ENCODE data around the gene HDGF.
"Not testable (repeated sequence)": the region's sequence is repeated elsewhere in the genome, so short reads cannot be mapped to it uniquely, and the experiment has no call there.

HDGF gene

DNA sequence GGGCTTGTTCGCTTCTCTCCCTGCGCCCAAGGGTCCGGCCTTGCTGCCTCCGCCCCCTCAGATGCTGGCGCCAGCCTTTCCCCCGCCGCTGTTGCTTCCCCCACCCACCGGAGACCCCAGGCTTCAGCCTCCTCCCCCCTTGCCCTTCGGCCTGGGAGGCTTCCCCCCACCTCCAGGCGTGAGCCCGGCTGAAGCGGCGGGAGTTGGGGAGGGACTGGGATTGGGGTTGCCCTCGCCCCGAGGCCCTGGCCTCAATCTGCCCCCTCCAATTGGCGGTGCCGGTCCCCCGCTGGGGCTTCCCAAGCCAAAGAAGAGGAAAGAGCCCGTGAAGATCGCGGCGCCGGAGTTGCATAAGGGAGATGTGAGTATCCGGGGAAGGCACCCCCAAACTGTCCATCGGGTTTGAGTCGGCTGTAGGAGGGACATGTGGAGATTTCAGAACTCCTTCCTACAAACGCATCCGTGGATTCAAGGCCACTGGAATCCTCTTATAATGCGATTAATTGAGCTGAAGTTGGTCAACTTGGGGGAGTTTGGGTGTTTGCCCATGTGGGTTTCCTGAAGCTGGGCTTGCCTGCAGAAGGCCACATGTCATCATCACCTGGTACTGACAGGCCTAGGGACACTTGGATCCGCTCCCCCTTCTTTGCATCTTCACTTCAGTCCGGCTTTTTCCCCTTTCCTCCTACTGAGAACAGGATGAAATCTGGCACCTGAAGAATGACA is 16.6 kb upstream of the HDGF start:
- peak overlapping the region; percentile 97 for H3K4me3 ChIP-seq (ENCODE audit: low read depth, low read length)
- in situ Hi-C loops (cut with HindIII; ENCODE audit: low sequenced_read_pairs) = no loop called here
- TF ChIP-seq, protein P1, sequence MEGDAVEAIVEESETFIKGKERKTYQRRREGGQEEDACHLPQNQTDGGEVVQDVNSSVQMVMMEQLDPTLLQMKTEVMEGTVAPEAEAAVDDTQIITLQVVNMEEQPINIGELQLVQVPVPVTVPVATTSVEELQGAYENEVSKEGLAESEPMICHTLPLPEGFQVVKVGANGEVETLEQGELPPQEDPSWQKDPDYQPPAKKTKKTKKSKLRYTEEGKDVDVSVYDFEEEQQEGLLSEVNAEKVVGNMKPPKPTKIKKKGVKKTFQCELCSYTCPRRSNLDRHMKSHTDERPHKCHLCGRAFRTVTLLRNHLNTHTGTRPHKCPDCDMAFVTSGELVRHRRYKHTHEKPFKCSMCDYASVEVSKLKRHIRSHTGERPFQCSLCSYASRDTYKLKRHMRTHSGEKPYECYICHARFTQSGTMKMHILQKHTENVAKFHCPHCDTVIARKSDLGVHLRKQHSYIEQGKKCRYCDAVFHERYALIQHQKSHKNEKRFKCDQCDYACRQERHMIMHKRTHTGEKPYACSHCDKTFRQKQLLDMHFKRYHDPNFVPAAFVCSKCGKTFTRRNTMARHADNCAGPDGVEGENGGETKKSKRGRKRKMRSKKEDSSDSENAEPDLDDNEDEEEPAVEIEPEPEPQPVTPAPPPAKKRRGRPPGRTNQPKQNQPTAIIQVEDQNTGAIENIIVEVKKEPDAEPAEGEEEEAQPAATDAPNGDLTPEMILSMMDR (IDR thresholded peaks at IDR 0.05; ENCODE audit: low read depth, low read length) = no peak
- DNase-seq (ENCODE audit: low read depth, low spot score) = no peak

DNA sequence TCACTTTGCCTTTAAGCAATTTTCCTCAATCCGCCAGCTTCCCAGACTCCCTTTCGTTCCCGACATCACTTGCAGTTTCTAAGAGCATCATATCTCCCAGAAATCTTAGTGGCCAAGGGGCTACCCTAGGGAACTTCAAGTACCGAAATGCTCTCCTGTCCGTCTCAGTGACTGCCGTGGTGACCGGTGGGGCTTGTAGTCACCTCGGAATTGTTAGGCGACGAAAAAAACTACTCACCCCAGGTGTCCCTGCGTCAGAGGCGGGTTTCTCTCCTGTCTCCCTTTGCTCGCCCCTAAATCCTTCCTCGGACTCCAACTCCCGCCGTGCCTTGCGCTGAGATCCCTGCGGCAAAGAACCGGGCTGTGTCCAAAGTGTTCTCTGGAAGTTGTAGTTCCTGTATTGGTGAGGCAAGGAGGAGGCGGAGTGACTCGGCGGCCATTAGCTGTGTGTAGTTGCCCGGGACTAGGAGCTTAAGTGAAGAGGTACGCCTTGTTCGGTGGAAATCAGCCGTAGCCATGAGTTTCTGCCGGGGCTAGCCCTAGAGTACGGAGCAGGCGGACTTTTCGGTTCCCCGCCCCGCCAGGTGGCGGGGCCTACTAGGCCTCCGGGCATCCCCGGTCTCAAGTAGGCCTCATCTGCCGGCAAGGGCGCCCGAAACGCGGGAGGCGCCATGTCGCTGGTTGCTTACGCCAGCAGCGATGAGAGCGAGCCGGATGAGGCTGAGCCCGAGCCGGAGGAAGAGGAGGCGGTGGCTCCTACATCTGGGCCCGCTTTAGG is 15.8 kb upstream of the HDGF start, which contains the start of gene PRCC:
PRCC (plus strand) TSS at position 435 of the 778 bp plus-strand sequence; CDS start at position 672, 237 bp downstream.
- H3K4me3 ChIP-seq (ENCODE audit: low read depth, low read length) = peak within 1 kb of the TSS; percentile 97
- peak; percentile 100 for DNase-seq (ENCODE audit: low read depth, low spot score)
- in situ Hi-C loops (cut with HindIII; ENCODE audit: low sequenced_read_pairs) = no loop called here

DNA sequence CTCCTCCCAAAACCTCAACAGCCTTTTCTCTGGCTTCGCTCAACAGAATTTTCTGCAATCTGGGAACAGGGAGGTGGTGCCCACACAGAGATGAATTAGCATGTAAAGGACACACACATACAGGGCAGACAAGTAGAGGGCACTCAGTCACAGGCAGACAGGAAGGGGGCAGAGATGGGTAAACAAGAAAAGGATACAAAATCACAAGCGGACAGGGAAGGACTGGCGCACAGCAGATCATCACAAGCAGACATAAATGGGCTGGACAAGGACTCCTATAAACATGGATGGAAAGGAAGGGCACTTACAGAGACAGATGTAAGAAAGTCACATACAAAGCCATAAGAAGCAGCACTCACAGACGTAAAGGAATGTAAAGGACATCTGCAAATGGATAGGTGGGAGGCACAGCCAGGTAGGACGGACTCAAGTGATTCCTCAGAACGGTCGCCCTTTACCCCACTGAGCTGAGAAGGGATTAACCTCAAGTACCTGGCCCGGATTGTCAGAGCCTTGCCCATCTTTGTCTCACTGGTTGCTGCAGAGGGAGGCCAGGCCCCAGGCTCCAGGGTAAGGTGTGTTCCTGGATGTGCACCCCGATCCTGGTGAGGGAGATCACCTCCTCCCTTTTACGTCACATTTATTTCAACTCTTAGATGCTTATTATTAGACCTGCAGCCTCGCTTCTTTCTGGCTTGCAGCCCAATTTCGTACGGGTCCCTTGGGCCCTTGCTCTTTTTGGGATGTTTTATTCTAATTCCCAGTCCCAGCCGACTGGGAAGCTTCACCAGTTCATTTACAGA is 15.0 kb upstream of the HDGF start:
- DNase-seq (ENCODE audit: low read depth, low spot score) = no peak
- TF ChIP-seq, protein P1 (IDR thresholded peaks at IDR 0.05; ENCODE audit: low read depth, low read length) = no peak
- in situ Hi-C loops (cut with HindIII; ENCODE audit: low sequenced_read_pairs) = no loop called here
- peak overlapping the region; percentile 97 for H3K4me3 ChIP-seq (ENCODE audit: low read depth, low read length)

More for the DNA sequence above, 15.8 kb upstream of the HDGF start, which contains the start of gene PRCC:
- TF ChIP-seq, protein P1 (IDR thresholded peaks at IDR 0.05; ENCODE audit: low read depth, low read length) = no peak

DNA sequence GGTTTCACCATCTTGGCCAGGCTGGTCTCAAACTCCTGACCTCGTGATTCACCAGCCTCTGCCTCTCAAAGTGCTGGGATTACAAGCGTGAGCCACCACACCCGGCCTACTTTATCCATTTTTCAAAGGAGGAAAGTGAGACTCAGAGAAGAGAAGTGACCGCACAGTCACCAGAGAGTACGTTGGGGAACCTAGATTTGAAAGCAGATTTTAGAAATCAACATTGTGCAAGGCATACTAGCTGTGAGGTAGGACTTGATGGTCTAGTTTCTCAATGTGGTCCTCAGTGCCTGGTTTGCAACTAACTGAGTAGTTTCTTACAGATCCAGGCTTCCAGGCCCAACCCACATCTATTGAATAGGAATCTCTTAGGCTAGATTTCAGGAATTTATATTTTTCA is 14.2 kb upstream of the HDGF start:
- TF ChIP-seq, protein P1 (IDR thresholded peaks at IDR 0.05; ENCODE audit: low read depth, low read length) = no peak
- no peak overlapping the region for H3K4me3 ChIP-seq (ENCODE audit: low read depth, low read length)
- in situ Hi-C loops (cut with HindIII; ENCODE audit: low sequenced_read_pairs) = no loop called here
- DNase-seq (ENCODE audit: low read depth, low spot score) = no peak

DNA sequence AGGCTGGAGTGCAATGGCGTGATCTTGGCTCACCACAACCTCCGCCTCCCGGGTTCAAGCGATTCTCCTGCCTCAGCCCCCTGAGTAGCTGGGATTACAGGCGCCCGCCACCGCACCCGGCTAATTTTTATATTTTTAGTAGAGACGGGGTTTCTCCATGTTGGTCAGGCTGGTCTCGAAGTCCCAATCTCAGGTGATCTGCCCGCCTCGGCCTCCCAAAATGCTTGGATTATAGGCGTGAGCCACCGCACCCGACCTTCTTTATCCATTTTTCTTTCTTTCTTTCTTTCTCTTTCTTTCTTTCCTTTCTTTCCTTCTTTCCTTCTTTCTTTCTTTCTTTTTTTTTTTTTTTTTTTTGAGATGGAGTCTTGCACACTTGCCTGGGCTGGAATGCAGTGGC is 13.7 kb upstream of the HDGF start:
- DNase-seq (ENCODE audit: low read depth, low spot score); H3K4me3 ChIP-seq (ENCODE audit: low read depth, low read length); in situ Hi-C loops (cut with HindIII; ENCODE audit: low sequenced_read_pairs): not testable (repeated sequence)

DNA sequence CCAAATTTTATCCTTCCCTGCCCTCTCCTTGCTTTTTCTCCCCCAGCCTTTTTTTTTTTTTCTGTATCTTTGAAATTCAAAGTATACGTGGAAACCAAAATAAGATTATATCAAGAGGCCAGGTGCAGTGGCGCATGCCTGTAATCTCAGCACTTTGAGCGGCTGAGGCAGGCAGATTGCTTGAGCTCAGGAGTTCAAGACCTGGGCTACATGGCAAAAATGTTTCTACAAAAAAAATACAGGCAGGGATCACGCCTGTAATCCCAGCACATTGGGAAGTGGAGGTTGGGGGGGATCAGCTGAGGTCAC is 9.3 kb upstream of the HDGF start:
- H3K4me3 ChIP-seq (ENCODE audit: low read depth, low read length) = no peak overlapping the region
- in situ Hi-C loops (cut with HindIII; ENCODE audit: low sequenced_read_pairs) = no loop called here
- TF ChIP-seq, protein P1 (IDR thresholded peaks at IDR 0.05; ENCODE audit: low read depth, low read length) = no peak
- DNase-seq (ENCODE audit: low read depth, low spot score) = no peak

Measured in astrocyte of the spinal cord (primary cell).